H1 (cell line): ENCODE measurements around the gene PTH1R. TPM values are rescaled to one million over a fixed set of nuclear protein-coding genes. Genes with fewer than 3 reads are reported as not detected.

Experiments
- CTCF ChIA-PET: fragments of 300-600 bp; sonication (Branson Sonifier 250); formaldehyde crosslinking; loops from one replicate; lab custom pipeline; 2021; ENCODE audit not compliant: partially characterized antibody; lab: Charles Lee
- POLR2A ChIA-PET: fragments of 300-600 bp; sonication (Branson Sonifier 250); formaldehyde crosslinking; loops from one replicate; lab custom pipeline; 2021; ENCODE audit warnings: inconsistent platforms; ENCODE audit not compliant: partially characterized antibody; lab: Charles Lee
- DNase-seq, 2 experiments: peaks; one replicate each; pipeline versions ENCODE4 v3.0.0 to v3.0.0-alpha.2; 2010 to 2022; ENCODE audit warnings: low spot score in 2 of 2, low read depth in 1 of 2, mixed read lengths in 1 of 2
- FAIRE-seq: peaks from 2 replicates; lab custom pipeline; 2011; peaks lifted over from hg19 to GRCh38; lab: Jason Lieb, UNC
- H2AFZ ChIP-seq: 2 replicates; pipeline ENCODE4 v1.8.1; 2012; ENCODE audit warnings: low read length, inconsistent platforms
- H2AK5ac ChIP-seq: 2 replicates; pipeline ENCODE4 v1.6.1; 2013; ENCODE audit warnings: low read depth, low read length
- H2BK120ac ChIP-seq: replicated peaks from 2 replicates; pipeline ENCODE3; 2013; ENCODE audit warnings: low read depth, low read length, inconsistent platforms
- H2BK12ac ChIP-seq: 2 replicates; pipeline ENCODE4 v1.6.1; 2013; ENCODE audit warnings: low read depth, low read length
- H2BK15ac ChIP-seq: 2 replicates; pipeline ENCODE4 v1.6.1; 2013; ENCODE audit warnings: low read length
- H2BK20ac ChIP-seq: 2 replicates; pipeline ENCODE4 v1.6.1; 2013; ENCODE audit warnings: low read length
- H2BK5ac ChIP-seq: 2 replicates; pipeline ENCODE4 v1.6.1; 2013; ENCODE audit warnings: low read depth, low read length
- H3K14ac ChIP-seq: 2 replicates; pipeline ENCODE4 v1.6.1; 2013; ENCODE audit warnings: inconsistent platforms; ENCODE audit not compliant: insufficient read length
- H3K18ac ChIP-seq: 2 replicates; pipeline ENCODE4 v1.6.1; 2013; ENCODE audit warnings: low read length; ENCODE audit errors: extremely low read depth
- H3K23ac ChIP-seq: 2 replicates; pipeline ENCODE4 v1.6.1; 2013; ENCODE audit warnings: inconsistent platforms; ENCODE audit not compliant: insufficient read length
- H3K23me2 ChIP-seq: 2 replicates; pipeline ENCODE4 v1.6.1; 2013; ENCODE audit warnings: low read depth, low read length
- H3K27ac ChIP-seq: 2 replicates; pipeline ENCODE4 v1.6.1; 2011; ENCODE audit warnings: low read depth, low read length, inconsistent platforms
- H3K27me3 ChIP-seq, 4 experiments: replicated peaks in 1 of 4; 1 replicate in 1 of 4; 2 replicates in 3 of 4; pipeline versions ENCODE4 v1.6.1 to v1.8.1; 2011 to 2013; ENCODE audit warnings: low read length in 3 of 4, mild to moderate bottlenecking in 3 of 4, inconsistent platforms in 2 of 4, mixed read lengths in 2 of 4, moderate library complexity in 1 of 4; ENCODE audit not compliant: control insufficient read depth in 3 of 4, insufficient read depth in 3 of 4; ENCODE audit errors: extremely low read depth in 1 of 4
- H3K36me3 ChIP-seq, 4 experiments: 2 replicates each; pipeline versions ENCODE4 v1.6.1 to v1.8.1; 2011 to 2013; ENCODE audit warnings: mild to moderate bottlenecking in 4 of 4, low read length in 3 of 4, moderate library complexity in 2 of 4, control low read depth in 1 of 4, inconsistent platforms in 1 of 4; ENCODE audit not compliant: insufficient read depth in 4 of 4, control insufficient read depth in 2 of 4
- H3K4ac ChIP-seq: replicated peaks from 2 replicates; pipeline ENCODE3; 2013; ENCODE audit warnings: low read length, low read depth, mixed read lengths, inconsistent platforms; ENCODE audit not compliant: insufficient read length
- H3K4me1 ChIP-seq, 4 experiments: replicated peaks in 1 of 4; 1 replicate in 1 of 4; 2 replicates in 3 of 4; pipeline versions ENCODE4 v1.6.1 to v1.8.1; 2011 to 2013; ENCODE audit warnings: low read length in 3 of 4, inconsistent platforms in 2 of 4, mixed read lengths in 1 of 4; ENCODE audit not compliant: insufficient read depth in 4 of 4, control insufficient read depth in 3 of 4
- H3K4me2 ChIP-seq, 2 experiments: 2 replicates each; pipeline versions ENCODE4 v1.6.1 to v1.8.1; 2011 to 2013; ENCODE audit warnings: low read depth in 2 of 2, low read length in 2 of 2, control low read depth in 1 of 2, inconsistent platforms in 1 of 2, mild to moderate bottlenecking in 1 of 2; ENCODE audit not compliant: insufficient read depth in 1 of 2
- H3K4me3 ChIP-seq, 4 experiments: fragments of 200-600, 300-600 bp in 1 of 4; sonication (generic), shearing (Covaris generic), sonication (Bioruptor Twin) in 1 of 4; 2 replicates each; pipeline versions ENCODE4 v1.5.1 to v1.8.1; 2011 to 2016; ENCODE audit warnings: low read length in 4 of 4, low read depth in 3 of 4, control low read depth in 2 of 4, inconsistent platforms in 2 of 4, mild to moderate bottlenecking in 2 of 4, mixed read lengths in 1 of 4, moderate library complexity in 1 of 4; ENCODE audit not compliant: insufficient read depth in 2 of 4; ENCODE audit errors: extremely low read depth in 1 of 4
- H3K56ac ChIP-seq: replicated peaks from 2 replicates; pipeline ENCODE3; 2013; ENCODE audit warnings: low read depth, mild to moderate bottlenecking, mixed read lengths, low read length, inconsistent platforms; ENCODE audit not compliant: insufficient read length
- H3K79me1 ChIP-seq: 2 replicates; pipeline ENCODE4 v1.6.1; 2013; ENCODE audit warnings: low read depth, low read length, control low read depth
- H3K79me2 ChIP-seq, 2 experiments: 2 replicates each; pipeline versions ENCODE4 v1.6.1 to v1.8.1; 2012 to 2013; ENCODE audit warnings: low read length in 2 of 2, mild to moderate bottlenecking in 2 of 2, inconsistent platforms in 1 of 2; ENCODE audit not compliant: insufficient read depth in 2 of 2, control insufficient read depth in 1 of 2
- H3K9ac ChIP-seq, 4 experiments: replicated peaks in 1 of 4; 1 replicate in 1 of 4; 2 replicates in 3 of 4; pipeline versions ENCODE4 v1.6.1 to v1.8.1; 2011 to 2013; ENCODE audit warnings: low read depth in 3 of 4, low read length in 3 of 4, control low read depth in 2 of 4, mild to moderate bottlenecking in 2 of 4, moderate library complexity in 2 of 4, inconsistent platforms in 1 of 4; ENCODE audit errors: extremely low read depth in 1 of 4
- H3K9me3 ChIP-seq, 2 experiments: 2 replicates each; pipeline versions ENCODE4 v1.6.1 to v1.8.1; 2012 to 2013; ENCODE audit warnings: mild to moderate bottlenecking in 2 of 2, moderate library complexity in 2 of 2, control low read depth in 1 of 2, inconsistent platforms in 1 of 2, low read depth in 1 of 2, low read length in 1 of 2, mixed read lengths in 1 of 2; ENCODE audit not compliant: insufficient read depth in 2 of 2
- H4K20me1 ChIP-seq, 2 experiments: replicated peaks in 1 of 2; 2 replicates each; pipeline versions ENCODE3 to v1.8.1; 2011 to 2013; ENCODE audit warnings: inconsistent platforms in 2 of 2, low read length in 2 of 2, mild to moderate bottlenecking in 1 of 2; ENCODE audit not compliant: insufficient read depth in 2 of 2, control insufficient read depth in 1 of 2
- H4K5ac ChIP-seq: 2 replicates; pipeline ENCODE4 v1.6.1; 2013; ENCODE audit warnings: low read length, low read depth, mixed read lengths, inconsistent platforms; ENCODE audit not compliant: insufficient read length
- H4K8ac ChIP-seq: 2 replicates; pipeline ENCODE4 v1.8.0; 2013; ENCODE audit warnings: mild to moderate bottlenecking, moderate library complexity, low read length, inconsistent platforms; ENCODE audit not compliant: insufficient read depth; ENCODE audit errors: extremely low read depth
- H4K91ac ChIP-seq: replicated peaks from 2 replicates; pipeline ENCODE3; 2013; ENCODE audit warnings: low read length, mixed read lengths, inconsistent platforms; ENCODE audit not compliant: insufficient read length
- BCL11A ChIP-seq, 2 experiments: IDR thresholded peaks; one replicate each; pipeline ENCODE4 v1.6.1; 2011; ENCODE audit warnings: low read depth in 2 of 2, low read length in 2 of 2, mild to moderate bottlenecking in 2 of 2
- JUN ChIP-seq: IDR thresholded peaks from 2 replicates; pipeline ENCODE4 v1.6.1; 2011; ENCODE audit warnings: low read depth, mild to moderate bottlenecking, improper control_type of control experiment, low read length
- PHF8 ChIP-seq: fragments of 200-600 bp; sonication (generic); conservative IDR thresholded peaks from 2 replicates; pipeline ENCODE4 v1.7.1; 2012; ENCODE audit warnings: low read depth, mild to moderate bottlenecking, inconsistent platforms, low read length, moderate library complexity
- RAD21 ChIP-seq, 2 experiments: IDR thresholded peaks in 1 of 2; conservative IDR thresholded peaks in 1 of 2; 2 replicates each; pipeline ENCODE4 v1.6.1; 2011; ENCODE audit warnings: low read depth in 2 of 2, low read length in 2 of 2, improper control_type of control experiment in 1 of 2, inconsistent platforms in 1 of 2, mild to moderate bottlenecking in 1 of 2, moderate library complexity in 1 of 2
- SIN3A ChIP-seq, 2 experiments: IDR thresholded peaks in 1 of 2; conservative IDR thresholded peaks in 1 of 2; 2 replicates each; pipeline ENCODE4 v1.6.1; 2011 to 2012; ENCODE audit warnings: low read length in 2 of 2, improper control_type of control experiment in 1 of 2, low read depth in 1 of 2, mild to moderate bottlenecking in 1 of 2
- SP2 ChIP-seq: IDR thresholded peaks from 2 replicates; pipeline ENCODE4 v1.6.1; 2012; ENCODE audit warnings: mild to moderate bottlenecking, low read length, inconsistent platforms
- TCF12 ChIP-seq: IDR thresholded peaks from 2 replicates; pipeline ENCODE4 v1.6.1; 2011; ENCODE audit warnings: low read depth, mild to moderate bottlenecking, low read length
- WGBS, 2 experiments: shearing (Covaris generic) in 1 of 2; methylation state at CpG; one replicate each; pipeline versions ENCODE4 v1.1.6 to v1.1.7; 2013 to 2015; ENCODE audit warnings: low lambda C conversion rate in 2 of 2, mixed read lengths in 2 of 2, inconsistent platforms in 1 of 2, low coverage in 1 of 2, missing lambda C conversion rate in 1 of 2; ENCODE audit not compliant: insufficient replicate concordance in 2 of 2, insufficient coverage in 1 of 2, insufficient read length in 1 of 2; ENCODE audit errors: extremely low coverage in 1 of 2, missing lambda C conversion rate in 1 of 2; 5-methylcytosine and 5-hydroxymethylcytosine counted together
- polyA plus RNA-seq, 7 experiments: library from polyadenylated mRNA; depleted of rRNA in 3 of 7; stranded (reverse) in 5 of 7; unstranded in 2 of 7; fragments of >200 nt in 5 of 7; fragments of 200-250 nt in 2 of 7; gene quantifications; 1 replicate in 5 of 7; 2 replicates in 1 of 7; 4 replicates in 1 of 7; pipeline versions ENCODE4 v1.2.1 to v1.2.3, GENCODE V29; 2011 to 2013; ENCODE audit warnings: missing spikeins in 2 of 7, mixed read lengths in 2 of 7
- total RNA-seq: library from RNA; stranded (reverse); fragmentation: NEBNext Ultra II Directional; extraction: Animal tissue kit (Norgen Biotek cat#: 25700); gene quantifications from 2 replicates; pipeline ENCODE4 v1.2.1, GENCODE V29; 2021
- TF ChIP-seq, protein P1 (sequence below): IDR thresholded peaks from 2 replicates; pipeline ENCODE4 v1.6.1; 2012; ENCODE audit warnings: inconsistent platforms
- TF ChIP-seq, protein P2 (sequence below): IDR thresholded peaks from 2 replicates; pipeline ENCODE4 v1.6.1; 2012; ENCODE audit warnings: low read length, inconsistent platforms
- TF ChIP-seq, protein P3 (sequence below): IDR thresholded peaks from 2 replicates; pipeline ENCODE4 v1.6.1; 2011; ENCODE audit warnings: low read depth, mild to moderate bottlenecking, low read length; ENCODE audit not compliant: insufficient read depth

The PTH1R gene
- total and polyA plus RNA-seq, 2 of the 8 experiments (the other 6 are each of a cell fraction or from before 2014, with no cell fraction given) = 0.57 to 1.5 TPM

DNA sequence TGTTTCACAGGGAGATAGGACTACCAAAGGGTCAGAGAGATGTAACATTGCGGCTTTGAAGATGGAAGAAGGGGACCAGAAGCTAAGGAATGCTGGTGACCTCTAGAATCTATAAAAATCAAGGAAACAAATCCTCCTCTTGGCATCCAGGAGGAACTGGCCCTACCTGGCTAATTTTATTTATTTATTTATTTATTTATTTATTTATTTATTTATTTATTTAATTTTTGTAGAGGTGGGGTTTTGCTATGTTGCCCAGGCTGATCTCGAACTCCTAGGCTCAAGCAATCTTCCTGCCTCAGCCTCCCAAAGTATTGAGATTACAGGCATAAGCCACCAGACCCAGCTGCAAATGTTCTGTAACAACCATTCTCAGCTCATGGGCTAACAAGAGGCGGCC, 34.0 kb upstream of the PTH1R start:
- H3K9ac ChIP-seq = no peak overlapping the region
- TF ChIP-seq TCF12 (no peak), RAD21 (IDR thresholded peaks at IDR 0.05 in 1 of 2, conservative IDR thresholded peaks at IDR 0.05 in 1 of 2; ENCODE audit: low read depth in 2 of 2, low read length in 2 of 2) (no peak), JUN (no peak), SIN3A (conservative IDR thresholded peaks at IDR 0.05 in 1 of 2, IDR thresholded peaks at IDR 0.05 in 1 of 2; ENCODE audit: low read depth in 1 of 2, low read length in 2 of 2) (no peak), PHF8 (no peak), SP2 (no peak), BCL11A (IDR thresholded peaks at IDR 0.05; ENCODE audit: low read depth in 2 of 2, low read length in 2 of 2) (no peak)
- TF ChIP-seq, protein P1, sequence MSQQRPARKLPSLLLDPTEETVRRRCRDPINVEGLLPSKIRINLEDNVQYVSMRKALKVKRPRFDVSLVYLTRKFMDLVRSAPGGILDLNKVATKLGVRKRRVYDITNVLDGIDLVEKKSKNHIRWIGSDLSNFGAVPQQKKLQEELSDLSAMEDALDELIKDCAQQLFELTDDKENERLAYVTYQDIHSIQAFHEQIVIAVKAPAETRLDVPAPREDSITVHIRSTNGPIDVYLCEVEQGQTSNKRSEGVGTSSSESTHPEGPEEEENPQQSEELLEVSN = no peak
- TF ChIP-seq, protein P2, sequence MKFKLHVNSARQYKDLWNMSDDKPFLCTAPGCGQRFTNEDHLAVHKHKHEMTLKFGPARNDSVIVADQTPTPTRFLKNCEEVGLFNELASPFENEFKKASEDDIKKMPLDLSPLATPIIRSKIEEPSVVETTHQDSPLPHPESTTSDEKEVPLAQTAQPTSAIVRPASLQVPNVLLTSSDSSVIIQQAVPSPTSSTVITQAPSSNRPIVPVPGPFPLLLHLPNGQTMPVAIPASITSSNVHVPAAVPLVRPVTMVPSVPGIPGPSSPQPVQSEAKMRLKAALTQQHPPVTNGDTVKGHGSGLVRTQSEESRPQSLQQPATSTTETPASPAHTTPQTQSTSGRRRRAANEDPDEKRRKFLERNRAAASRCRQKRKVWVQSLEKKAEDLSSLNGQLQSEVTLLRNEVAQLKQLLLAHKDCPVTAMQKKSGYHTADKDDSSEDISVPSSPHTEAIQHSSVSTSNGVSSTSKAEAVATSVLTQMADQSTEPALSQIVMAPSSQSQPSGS = no peak
- TF ChIP-seq, protein P3, sequence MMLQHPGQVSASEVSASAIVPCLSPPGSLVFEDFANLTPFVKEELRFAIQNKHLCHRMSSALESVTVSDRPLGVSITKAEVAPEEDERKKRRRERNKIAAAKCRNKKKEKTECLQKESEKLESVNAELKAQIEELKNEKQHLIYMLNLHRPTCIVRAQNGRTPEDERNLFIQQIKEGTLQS = no peak

More for the DNA sequence above, 34.0 kb upstream of the PTH1R start:
- no peak overlapping the region for H4K5ac ChIP-seq
- no peak overlapping the region for H2AK5ac ChIP-seq
- FAIRE-seq = no peak
- no peak overlapping the region for H2BK15ac ChIP-seq
- no peak overlapping the region for H2BK12ac ChIP-seq
- H2BK5ac ChIP-seq = no peak overlapping the region
- no peaks in the 10 kb centered on the region for H3K36me3 ChIP-seq
- no peak overlapping the region for H3K14ac ChIP-seq
- no peak overlapping the region for H3K23ac ChIP-seq
- peaks cover 0 to 10% of the 10 kb centered on the region in 2 experiments; a peak in 2 of 4 replicates for H3K9me3 ChIP-seq
- no peak overlapping the region for H3K4me2 ChIP-seq
- peaks cover 4% of the 10 kb centered on the region; the same call in 1 of the 2 replicates for H3K23me2 ChIP-seq
- ChIA-PET POLR2A (no interaction called here), CTCF (no interaction called here)
- H3K79me2 ChIP-seq = no peaks in the 10 kb centered on the region
- no peak for DNase-seq
- no peak overlapping the region for H3K4ac ChIP-seq
- H4K20me1 ChIP-seq = no peaks in the 10 kb centered on the region
- no peak overlapping the region for H2BK20ac ChIP-seq
- no peak overlapping the region for H4K8ac ChIP-seq
- no peak overlapping the region for H2AFZ ChIP-seq
- 88% methylated on average over 3 of the region's 3 CpGs; no CpG with 5 or more reads in 1 of the 2 experiments for WGBS, 2 experiments
- H3K56ac ChIP-seq = no peak overlapping the region
- H3K4me3 ChIP-seq = no peak overlapping the region
- H3K4me1 ChIP-seq = peaks cover 0 to 10% (median 8%) of the 10 kb centered on the region in 4 experiments; a peak in 6 of 7 replicates
- H2BK120ac ChIP-seq = no peak overlapping the region
- no peaks in the 10 kb centered on the region for H3K79me1 ChIP-seq
- no peak overlapping the region for H3K18ac ChIP-seq
- H3K27ac ChIP-seq = no peak overlapping the region
- H4K91ac ChIP-seq = no peak overlapping the region
- peaks cover 0 to 13% (median 5%) of the 10 kb centered on the region in 4 experiments; a peak in 4 of 7 replicates for H3K27me3 ChIP-seq
